Measurements from ENCODE around the gene NOS3.

DNA sequence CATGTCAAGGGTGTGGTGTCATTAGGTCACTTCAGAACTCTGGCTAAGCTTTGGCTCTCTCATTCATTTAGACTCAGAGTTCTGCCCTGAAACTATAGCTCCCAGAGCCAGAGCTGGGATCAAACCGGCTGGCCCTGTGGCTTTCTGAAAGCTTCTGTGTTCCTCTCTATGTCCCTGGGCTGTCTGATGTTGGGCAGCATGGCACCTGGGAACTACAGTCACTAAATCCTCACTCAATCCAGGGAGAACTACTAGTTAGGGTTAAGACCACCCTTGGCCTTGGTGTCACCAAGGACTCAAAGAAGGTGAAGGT lies 20.2 kb downstream of the NOS3 start:
- TF ChIP-seq POLR2A (IDR thresholded peaks at IDR 0.05), result no peak
- TF ChIP-seq, protein P1, sequence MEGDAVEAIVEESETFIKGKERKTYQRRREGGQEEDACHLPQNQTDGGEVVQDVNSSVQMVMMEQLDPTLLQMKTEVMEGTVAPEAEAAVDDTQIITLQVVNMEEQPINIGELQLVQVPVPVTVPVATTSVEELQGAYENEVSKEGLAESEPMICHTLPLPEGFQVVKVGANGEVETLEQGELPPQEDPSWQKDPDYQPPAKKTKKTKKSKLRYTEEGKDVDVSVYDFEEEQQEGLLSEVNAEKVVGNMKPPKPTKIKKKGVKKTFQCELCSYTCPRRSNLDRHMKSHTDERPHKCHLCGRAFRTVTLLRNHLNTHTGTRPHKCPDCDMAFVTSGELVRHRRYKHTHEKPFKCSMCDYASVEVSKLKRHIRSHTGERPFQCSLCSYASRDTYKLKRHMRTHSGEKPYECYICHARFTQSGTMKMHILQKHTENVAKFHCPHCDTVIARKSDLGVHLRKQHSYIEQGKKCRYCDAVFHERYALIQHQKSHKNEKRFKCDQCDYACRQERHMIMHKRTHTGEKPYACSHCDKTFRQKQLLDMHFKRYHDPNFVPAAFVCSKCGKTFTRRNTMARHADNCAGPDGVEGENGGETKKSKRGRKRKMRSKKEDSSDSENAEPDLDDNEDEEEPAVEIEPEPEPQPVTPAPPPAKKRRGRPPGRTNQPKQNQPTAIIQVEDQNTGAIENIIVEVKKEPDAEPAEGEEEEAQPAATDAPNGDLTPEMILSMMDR (IDR thresholded peaks at IDR 0.05 in 4 of 5, conservative IDR thresholded peaks at IDR 0.05 in 1 of 5), result no peak
